Panc1 (cell line): ENCODE measurements around the gene LILRB1.

Experiments
- CTCF ChIP-seq: fragments of 450-650 bp; IDR thresholded peaks from 2 replicates; pipeline ENCODE4 v1.5.1; 2017; ENCODE audit warnings: mild to moderate bottlenecking
- POLR2AphosphoS5 ChIP-seq: IDR thresholded peaks from 2 replicates; pipeline ENCODE4 v1.6.1; 2012; ENCODE audit warnings: mild to moderate bottlenecking, low read depth, low read length, moderate library complexity
- REST ChIP-seq, 2 experiments: IDR thresholded peaks; 2 replicates each; pipeline ENCODE4 v1.6.1; 2011 to 2012; ENCODE audit warnings: low read depth in 2 of 2, control low read depth in 1 of 2, low read length in 1 of 2, mild to moderate bottlenecking in 1 of 2, moderate library complexity in 1 of 2; ENCODE audit not compliant: insufficient read depth in 1 of 2
- SIN3A ChIP-seq: IDR thresholded peaks from 2 replicates; pipeline ENCODE4 v1.6.1; 2012; ENCODE audit warnings: low read depth, mild to moderate bottlenecking, low read length, moderate library complexity, borderline replicate concordance; ENCODE audit not compliant: insufficient read depth

- TF ChIP-seq CTCF (no peak), SIN3A (no peak), REST (IDR thresholded peaks at IDR 0.05; ENCODE audit: insufficient read depth in 1 of 2, low read depth in 2 of 2, low read length in 1 of 2) (no peak), POLR2AphosphoS5 (no peak)
Measured at GRCh38 chr19:54633401-54633800, 3.1 kb downstream of the LILRB1 start.
